ENCODE measurements around the gene MGAT5B.
A peak's percentile ranks its signal among the peaks of the same experiment; 100 is the strongest.

MGAT5B gene

DNA sequence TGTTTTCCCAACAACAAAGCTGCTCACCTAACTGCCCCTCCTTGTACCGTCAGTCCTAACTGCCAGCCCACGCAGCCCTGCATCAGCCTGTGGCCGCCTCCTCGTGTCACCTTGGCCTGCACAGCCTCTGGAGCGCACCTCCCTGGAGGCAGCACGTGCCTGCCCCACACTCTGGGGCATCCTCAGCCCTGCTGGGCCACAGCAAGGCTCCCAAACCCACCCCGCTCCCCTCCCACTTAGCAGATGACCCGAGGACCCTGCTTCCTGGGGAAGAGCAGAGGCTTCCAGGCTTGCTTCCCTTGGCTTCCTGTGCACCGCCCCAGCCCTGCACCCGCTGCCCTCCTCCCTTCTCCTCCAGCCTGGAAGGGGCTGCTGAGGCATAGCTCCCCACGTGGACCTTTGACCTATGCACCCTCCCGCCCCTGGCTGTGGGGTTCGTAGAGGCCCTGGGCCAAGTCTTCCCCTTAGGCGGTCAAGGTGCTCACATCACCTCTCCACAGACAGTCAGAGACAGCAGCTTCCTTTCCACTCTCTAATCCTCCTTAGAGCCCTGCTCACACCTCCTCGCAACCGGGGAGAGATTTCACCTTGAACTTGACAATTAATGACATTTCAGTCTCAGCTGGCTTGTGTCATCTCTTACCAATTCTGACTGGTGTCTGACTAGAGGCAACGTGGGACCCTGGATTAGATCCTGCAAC, 115.0 kb downstream of the MGAT5B start:
- H3K4me1 ChIP-seq = no peaks in the 10 kb centered on the region
- no peaks in the 10 kb centered on the region for H3K36me3 ChIP-seq
- no peak for DNase-seq
- H3K4me3 ChIP-seq (ENCODE audit: low read depth, low read length) = no peak overlapping the region
- no peaks in the 10 kb centered on the region for H3K27me3 ChIP-seq
- no peaks in the 10 kb centered on the region for H3K9me3 ChIP-seq
- TF ChIP-seq, protein P1, sequence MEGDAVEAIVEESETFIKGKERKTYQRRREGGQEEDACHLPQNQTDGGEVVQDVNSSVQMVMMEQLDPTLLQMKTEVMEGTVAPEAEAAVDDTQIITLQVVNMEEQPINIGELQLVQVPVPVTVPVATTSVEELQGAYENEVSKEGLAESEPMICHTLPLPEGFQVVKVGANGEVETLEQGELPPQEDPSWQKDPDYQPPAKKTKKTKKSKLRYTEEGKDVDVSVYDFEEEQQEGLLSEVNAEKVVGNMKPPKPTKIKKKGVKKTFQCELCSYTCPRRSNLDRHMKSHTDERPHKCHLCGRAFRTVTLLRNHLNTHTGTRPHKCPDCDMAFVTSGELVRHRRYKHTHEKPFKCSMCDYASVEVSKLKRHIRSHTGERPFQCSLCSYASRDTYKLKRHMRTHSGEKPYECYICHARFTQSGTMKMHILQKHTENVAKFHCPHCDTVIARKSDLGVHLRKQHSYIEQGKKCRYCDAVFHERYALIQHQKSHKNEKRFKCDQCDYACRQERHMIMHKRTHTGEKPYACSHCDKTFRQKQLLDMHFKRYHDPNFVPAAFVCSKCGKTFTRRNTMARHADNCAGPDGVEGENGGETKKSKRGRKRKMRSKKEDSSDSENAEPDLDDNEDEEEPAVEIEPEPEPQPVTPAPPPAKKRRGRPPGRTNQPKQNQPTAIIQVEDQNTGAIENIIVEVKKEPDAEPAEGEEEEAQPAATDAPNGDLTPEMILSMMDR (IDR thresholded peaks at IDR 0.05; ENCODE audit: low read depth, low read length) = no peak

DNA sequence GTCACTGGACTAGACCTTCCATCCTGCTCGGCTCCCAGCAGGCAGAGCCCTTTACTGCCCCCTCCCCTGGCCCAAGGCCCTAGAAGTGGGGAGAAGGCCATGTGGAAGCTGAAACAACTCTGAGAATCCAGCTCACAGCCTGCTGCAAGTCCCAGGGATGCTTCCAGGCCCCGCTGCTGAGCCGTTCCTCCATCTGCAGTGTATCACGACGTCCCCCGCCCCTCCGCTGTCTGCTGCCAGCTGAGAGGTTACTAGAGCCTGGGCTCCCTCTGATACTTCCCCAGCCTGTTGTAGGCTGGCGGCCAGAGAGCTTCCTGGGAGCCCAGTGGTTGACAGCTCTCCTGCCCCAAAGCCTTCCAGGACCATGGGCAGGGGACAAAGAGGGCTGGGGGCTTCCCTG, 118.2 kb downstream of the MGAT5B start:
- DNase-seq = peak; percentile 44
- no peak overlapping the region for H3K4me3 ChIP-seq (ENCODE audit: low read depth, low read length)
- no peaks in the 10 kb centered on the region for H3K9me3 ChIP-seq
- no peaks in the 10 kb centered on the region for H3K4me1 ChIP-seq
- no peaks in the 10 kb centered on the region for H3K36me3 ChIP-seq
- no peaks in the 10 kb centered on the region for H3K27me3 ChIP-seq
- TF ChIP-seq, protein P1 (IDR thresholded peaks at IDR 0.05; ENCODE audit: low read depth, low read length) = no peak

DNA sequence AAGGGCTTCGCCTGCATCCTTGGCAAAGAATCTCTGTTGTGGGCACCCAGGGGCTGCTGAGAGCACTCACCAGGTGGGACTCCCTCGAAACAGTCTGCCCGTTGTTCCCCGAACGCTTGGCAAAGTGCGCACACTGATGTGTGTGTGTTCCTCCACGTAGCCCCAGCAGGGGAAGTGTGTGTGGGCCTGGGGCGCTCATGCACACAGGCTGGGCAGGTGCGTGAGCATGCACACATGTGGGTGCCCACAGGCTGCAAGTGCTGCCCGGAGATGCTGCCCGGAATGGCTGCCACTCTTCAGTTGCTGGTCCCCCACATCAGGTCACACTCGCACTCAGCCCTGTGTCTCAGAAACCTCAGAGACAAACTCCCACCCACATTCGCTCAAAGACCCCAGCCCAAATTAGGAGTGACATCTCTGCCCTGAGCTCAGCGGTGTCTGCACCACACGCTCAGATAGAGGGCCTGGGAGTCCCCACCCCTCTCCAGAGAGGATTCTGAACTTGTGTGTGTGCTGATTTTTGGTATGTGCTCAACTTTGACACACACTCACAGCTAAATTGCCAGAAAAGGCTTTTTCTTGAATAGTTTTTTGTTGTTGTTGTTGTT, 119.4 kb downstream of the MGAT5B start:
- Histone ChIP-seq H3K4me1 (no peaks in the 10 kb centered on the region), H3K36me3 (no peaks in the 10 kb centered on the region), H3K27me3 (no peaks in the 10 kb centered on the region), H3K9me3 (no peaks in the 10 kb centered on the region), H3K4me3 (ENCODE audit: low read depth, low read length) (no peak overlapping the region)
- TF ChIP-seq, protein P1 (IDR thresholded peaks at IDR 0.05; ENCODE audit: low read depth, low read length) = no peak
- DNase-seq = no peak

DNA sequence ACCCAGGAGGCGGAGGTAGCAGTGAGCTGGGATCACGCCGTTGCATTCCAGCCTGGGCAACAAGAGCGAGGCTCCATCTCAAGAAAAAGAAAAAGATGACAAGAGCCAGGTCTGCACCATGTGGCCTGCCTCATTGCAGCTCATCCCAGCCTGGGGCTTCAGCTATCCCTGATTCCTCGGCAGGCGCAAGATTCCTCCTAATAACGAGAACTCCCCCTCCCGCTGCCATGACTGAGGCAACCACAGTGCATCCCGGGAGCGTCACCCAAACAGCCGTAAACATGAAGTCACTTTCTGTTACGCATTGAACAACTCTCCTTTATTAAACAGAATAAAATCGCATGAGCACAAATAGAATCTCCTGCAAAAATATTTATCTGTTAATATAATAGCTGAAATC, 120.6 kb downstream of the MGAT5B start:
- Histone ChIP-seq H3K4me3 (ENCODE audit: low read depth, low read length) (no peak overlapping the region), H3K36me3 (no peaks in the 10 kb centered on the region), H3K9me3 (no peaks in the 10 kb centered on the region), H3K4me1 (peaks cover 5% of the 10 kb centered on the region; the same call in 1 of the 2 replicates), H3K27me3 (no peaks in the 10 kb centered on the region)
- TF ChIP-seq, protein P1 (IDR thresholded peaks at IDR 0.05; ENCODE audit: low read depth, low read length) = no peak
- DNase-seq = no peak

DNA sequence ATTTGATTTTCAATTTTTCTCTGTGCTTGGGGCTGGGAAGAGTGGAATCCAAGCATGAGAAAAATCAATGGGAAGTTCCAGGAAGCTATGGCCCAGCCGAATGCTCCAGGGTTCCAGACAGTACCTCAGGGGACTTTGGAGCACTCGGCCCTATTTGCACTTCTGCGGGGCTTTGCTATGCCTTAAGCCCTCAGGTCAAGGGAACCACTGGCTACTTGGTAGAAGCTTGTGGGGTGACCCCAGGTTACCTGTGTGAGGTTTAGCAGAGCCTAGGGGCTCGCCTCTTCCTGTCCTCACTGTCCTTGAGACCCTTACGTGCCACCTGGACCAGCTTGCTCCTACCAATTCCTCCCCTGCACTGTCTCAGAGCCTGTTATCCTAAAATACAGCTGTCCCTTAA, 121.3 kb downstream of the MGAT5B start:
- no peaks in the 10 kb centered on the region for H3K27me3 ChIP-seq
- peaks cover 5% of the 10 kb centered on the region; the same call in 1 of the 2 replicates for H3K4me1 ChIP-seq
- no peaks in the 10 kb centered on the region for H3K36me3 ChIP-seq
- TF ChIP-seq, protein P1 (IDR thresholded peaks at IDR 0.05; ENCODE audit: low read depth, low read length) = no peak
- no peaks in the 10 kb centered on the region for H3K9me3 ChIP-seq
- H3K4me3 ChIP-seq (ENCODE audit: low read depth, low read length) = no peak overlapping the region
- no peak for DNase-seq

DNA sequence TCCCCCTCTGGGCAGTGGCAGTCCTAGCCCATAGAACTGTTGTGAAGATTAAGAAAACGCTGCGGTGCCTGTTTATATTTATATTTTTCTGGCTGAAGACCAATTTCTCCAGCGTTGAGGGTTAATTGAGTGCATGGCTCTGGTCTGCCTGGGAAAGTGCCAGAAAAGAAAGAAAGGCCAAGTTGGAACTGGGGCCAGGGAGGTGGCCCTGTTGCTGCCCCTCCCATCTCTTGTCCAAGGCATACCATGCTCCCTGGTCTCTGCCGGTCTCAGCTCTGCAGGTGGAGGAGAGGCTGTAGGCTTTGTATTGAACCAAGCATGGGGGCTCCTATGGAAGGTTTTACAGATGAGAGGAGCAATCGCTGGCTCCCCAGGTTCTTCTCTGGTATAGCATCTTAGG, 124.7 kb downstream of the MGAT5B start:
- Histone ChIP-seq H3K27me3 (no peaks in the 10 kb centered on the region), H3K9me3 (no peaks in the 10 kb centered on the region), H3K4me1 (peaks cover 5% of the 10 kb centered on the region; the same call in 1 of the 2 replicates), H3K36me3 (no peaks in the 10 kb centered on the region), H3K4me3 (ENCODE audit: low read depth, low read length) (no peak overlapping the region)
- DNase-seq = peak; percentile 43
- TF ChIP-seq, protein P1 (IDR thresholded peaks at IDR 0.05; ENCODE audit: low read depth, low read length) = no peak

Data from BE2C (cell line).